Dendritic cell treated with granulocyte-macrophage colony-stimulating factor and Interleukin-4, amounts not matched to agents 40 ng/mL and 50 ng/mL, for 4 days (primary cell): ENCODE measurements around the gene COA8.

Source experiments
- H3K27ac Mint-ChIP-seq: one replicate; pipeline ENCODE4 v1.8.0; 2022; ENCODE audit warnings: mild to moderate bottlenecking, mixed read lengths
- H3K27me3 Mint-ChIP-seq: one replicate; pipeline ENCODE4 v1.8.0; 2022; ENCODE audit warnings: mild to moderate bottlenecking, mixed read lengths
- H3K36me3 Mint-ChIP-seq: one replicate; pipeline ENCODE4 v1.8.0; 2022; ENCODE audit warnings: low read depth, mixed read lengths
- H3K4me1 Mint-ChIP-seq: one replicate; pipeline ENCODE4 v1.8.0; 2022; ENCODE audit warnings: low read depth, mixed read lengths
- H3K4me3 Mint-ChIP-seq: one replicate; pipeline ENCODE4 v1.8.0; 2022; ENCODE audit warnings: mild to moderate bottlenecking, moderate library complexity, mixed read lengths
- H3K9me3 Mint-ChIP-seq: one replicate; pipeline ENCODE4 v1.8.0; 2022; ENCODE audit warnings: mixed read lengths
- intact Hi-C: fragments of 100-400 bp; cut with micrococcal nuclease; formaldehyde crosslinking; loops from one replicate; pipeline ENCODE4 v1.15.0; 2022

The COA8 gene

GRCh38 chr14:103611215-103611614, 48.5 kb downstream of the COA8 start:
- Mint-ChIP-seq H3K27ac (no peak overlapping the region), H3K9me3 (peaks cover 17% of the 10 kb centered on the region), H3K36me3 (peaks cover 14% of the 10 kb centered on the region), H3K4me3 (no peak overlapping the region), H3K4me1 (peaks cover 28% of the 10 kb centered on the region), H3K27me3 (peaks cover 28% of the 10 kb centered on the region)
- intact Hi-C loops = no loop called here

DNA sequence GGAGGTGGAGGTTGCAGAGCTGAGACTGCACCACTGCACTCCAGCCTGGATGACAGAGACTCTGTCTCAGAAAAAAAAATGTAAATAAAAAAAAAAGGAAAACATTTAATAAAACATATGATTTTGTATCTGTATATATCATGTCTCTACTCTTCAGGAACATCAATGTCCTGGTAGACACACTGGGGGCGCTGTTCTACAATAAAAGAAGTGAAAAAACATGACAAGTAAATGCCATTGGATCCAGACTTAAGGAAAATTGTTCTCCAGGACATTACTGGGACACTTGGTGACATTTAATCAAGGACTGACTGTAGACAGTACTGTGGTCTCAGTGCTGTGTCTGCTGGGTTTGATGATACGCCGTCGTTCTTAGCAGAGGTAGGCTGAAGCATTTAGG, 50.8 kb downstream of the COA8 start:
- Mint-ChIP-seq H3K4me1 (peaks cover 5% of the 10 kb centered on the region), H3K27ac (no peak overlapping the region), H3K9me3 (peaks cover 17% of the 10 kb centered on the region), H3K36me3 (peaks cover 14% of the 10 kb centered on the region), H3K27me3 (peaks cover 17% of the 10 kb centered on the region), H3K4me3 (no peak overlapping the region)
- intact Hi-C loops = no loop called here

DNA sequence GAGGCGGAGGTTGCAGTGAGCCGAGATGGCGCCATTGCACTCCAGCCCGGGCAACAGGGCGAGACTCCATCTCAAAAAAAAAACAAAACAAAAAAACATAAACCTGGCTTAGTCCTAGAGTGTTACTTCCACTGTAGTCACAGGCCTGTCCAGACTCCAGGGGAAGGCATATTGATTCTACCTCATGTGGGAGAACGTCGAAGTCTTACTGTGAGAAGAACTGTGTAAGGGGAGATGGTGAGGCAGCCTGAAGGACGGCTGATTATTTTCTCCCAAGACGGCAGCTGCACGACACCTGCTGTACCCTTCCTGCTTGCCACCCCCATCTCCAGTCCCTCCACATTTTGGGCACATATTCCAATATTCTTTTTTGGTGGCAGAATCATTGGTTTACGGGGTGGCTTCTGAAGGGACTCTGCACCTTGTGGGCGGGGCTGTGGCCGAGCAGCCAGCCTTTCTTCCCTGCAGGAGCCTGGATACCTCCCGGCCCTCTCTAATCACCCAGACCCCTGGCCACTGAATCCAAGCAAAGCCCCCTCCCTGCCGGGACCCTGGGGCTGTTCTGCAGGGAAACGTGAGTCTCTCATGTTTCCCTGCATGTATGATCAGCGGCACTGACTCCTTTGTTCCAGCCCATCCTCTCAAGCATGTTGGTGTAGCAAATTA, 54.0 kb downstream of the COA8 start:
- Mint-ChIP-seq H3K36me3 (no peaks in the 10 kb centered on the region), H3K9me3 (peaks cover 2% of the 10 kb centered on the region), H3K4me1 (no peaks in the 10 kb centered on the region), H3K4me3 (no peak overlapping the region), H3K27me3 (peaks cover 9% of the 10 kb centered on the region), H3K27ac (no peak overlapping the region)
- intact Hi-C loops = no loop called here

DNA sequence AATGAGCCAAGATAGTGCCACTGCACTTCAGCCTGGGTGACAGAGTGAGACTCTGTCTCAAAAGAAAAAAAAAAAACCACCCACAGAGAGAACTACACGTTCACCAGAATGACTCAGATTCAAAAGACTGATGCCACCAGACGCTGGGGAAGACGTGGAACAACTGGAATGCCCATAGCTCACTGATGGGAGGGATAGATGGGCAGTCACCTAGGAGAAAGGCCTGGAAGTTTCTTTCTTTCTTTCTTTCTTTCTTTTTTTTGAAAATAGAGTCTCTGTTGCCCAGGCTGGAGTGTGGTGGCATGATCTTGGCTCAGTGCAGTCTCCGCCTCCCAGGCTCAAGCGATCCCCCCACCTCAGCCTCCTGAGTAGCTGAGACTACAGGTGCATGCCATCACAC, 56.3 kb downstream of the COA8 start:
- H3K27me3 Mint-ChIP-seq = peaks cover 21% of the 10 kb centered on the region
- intact Hi-C loops = no loop called here
- peaks cover 5% of the 10 kb centered on the region for H3K4me1 Mint-ChIP-seq
- no peak overlapping the region for H3K27ac Mint-ChIP-seq
- no peaks in the 10 kb centered on the region for H3K9me3 Mint-ChIP-seq
- no peaks in the 10 kb centered on the region for H3K36me3 Mint-ChIP-seq
- H3K4me3 Mint-ChIP-seq = no peak overlapping the region

GRCh38 chr14:103621860-103622259, 59.1 kb downstream of the COA8 start:
- Mint-ChIP-seq H3K27me3 (peaks cover 29% of the 10 kb centered on the region), H3K9me3 (no peaks in the 10 kb centered on the region), H3K36me3 (no peaks in the 10 kb centered on the region), H3K27ac (no peak overlapping the region), H3K4me3 (no peak overlapping the region), H3K4me1 (peaks cover 23% of the 10 kb centered on the region)
- intact Hi-C loops = no loop called here

- H3K4me1 Mint-ChIP-seq = peaks cover 37% of the 10 kb centered on the region
- H3K27ac Mint-ChIP-seq = no peak overlapping the region
- H3K9me3 Mint-ChIP-seq = no peaks in the 10 kb centered on the region
- intact Hi-C loops = no loop called here
- H3K27me3 Mint-ChIP-seq = peaks cover 28% of the 10 kb centered on the region
- peaks cover 2% of the 10 kb centered on the region for H3K36me3 Mint-ChIP-seq
- H3K4me3 Mint-ChIP-seq = no peak overlapping the region
These were observed 60.5 kb downstream of the COA8 start for GRCh38 chr14:103623308-103623707.

- Mint-ChIP-seq H3K36me3 (peaks cover 9% of the 10 kb centered on the region), H3K9me3 (no peaks in the 10 kb centered on the region), H3K27ac (no peak overlapping the region), H3K4me3 (no peak overlapping the region), H3K27me3 (peaks cover 28% of the 10 kb centered on the region), H3K4me1 (peaks cover 39% of the 10 kb centered on the region)
- intact Hi-C loops = no loop called here
These were observed 61.2 kb downstream of the COA8 start for GRCh38 chr14:103623883-103624482.

DNA sequence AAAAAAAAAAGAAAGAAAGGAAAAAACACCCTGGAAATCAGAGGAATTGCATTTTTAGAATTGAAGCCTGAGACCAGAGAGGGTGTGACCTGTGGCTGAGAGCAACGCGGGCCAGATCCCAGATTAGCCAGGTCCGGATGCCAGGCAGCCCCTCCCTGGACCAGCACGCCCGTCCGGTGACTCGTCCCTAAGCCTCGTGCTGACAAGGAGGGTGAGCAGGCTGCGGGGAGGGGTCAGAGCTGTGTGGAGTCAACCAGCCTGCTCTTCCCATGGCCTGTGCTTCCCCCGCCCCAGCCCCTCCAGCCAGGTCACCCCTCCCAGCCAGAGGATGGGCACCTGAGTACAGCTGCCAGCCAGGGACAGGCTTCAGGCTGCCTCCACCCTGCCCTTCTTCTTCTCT, 62.1 kb downstream of the COA8 start:
- Mint-ChIP-seq H3K4me1 (peaks cover 39% of the 10 kb centered on the region), H3K9me3 (no peaks in the 10 kb centered on the region), H3K4me3 (peak overlapping the region; percentile 7), H3K36me3 (peaks cover 16% of the 10 kb centered on the region), H3K27ac (peak overlapping the region; percentile 48), H3K27me3 (peaks cover 28% of the 10 kb centered on the region)
- intact Hi-C loops = no loop called here

DNA sequence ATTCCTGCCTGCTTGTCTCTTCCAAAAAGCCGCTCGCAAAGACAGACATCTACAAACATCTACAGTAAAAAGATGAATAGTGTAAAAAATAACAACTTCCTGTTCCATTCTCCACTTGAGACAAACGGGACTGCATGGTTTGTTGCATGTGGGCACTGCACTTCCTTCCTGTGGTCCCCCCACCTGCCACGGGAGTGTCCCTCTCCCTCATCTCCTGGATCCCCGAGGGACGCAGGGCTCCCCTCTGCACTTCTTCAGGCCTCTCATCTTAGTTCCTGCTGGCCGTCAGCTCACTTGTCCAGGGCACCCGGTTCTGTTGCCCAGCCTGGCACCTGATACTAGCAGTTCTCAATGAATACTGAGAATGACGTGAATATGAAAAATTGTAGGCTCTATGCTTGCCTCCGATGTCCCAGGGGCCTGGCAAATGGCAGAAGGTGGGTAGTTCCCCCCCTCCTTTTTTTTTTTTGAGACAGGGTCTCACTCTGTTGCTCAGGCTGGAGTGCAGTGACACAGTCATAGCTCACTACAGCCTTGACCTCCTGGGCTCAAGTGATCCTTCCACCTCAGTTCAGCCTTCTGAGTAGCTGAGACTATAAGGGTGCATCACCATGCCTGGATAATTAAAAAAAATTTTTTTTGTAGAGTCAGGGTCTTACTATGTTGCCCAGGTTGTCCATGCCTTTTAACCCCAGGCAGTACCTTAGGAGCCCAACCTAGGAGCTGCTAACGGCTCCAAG, 62.8 kb downstream of the COA8 start:
- intact Hi-C loops = no loop called here
- peaks cover 19% of the 10 kb centered on the region for H3K36me3 Mint-ChIP-seq
- H3K4me1 Mint-ChIP-seq = peaks cover 40% of the 10 kb centered on the region

GRCh38 chr14:103626146-103626850, 63.5 kb downstream of the COA8 start:
- peaks cover 25% of the 10 kb centered on the region for H3K36me3 Mint-ChIP-seq
- H3K9me3 Mint-ChIP-seq = no peaks in the 10 kb centered on the region
- intact Hi-C loops = no loop called here
- H3K27ac Mint-ChIP-seq = peak overlapping the region; percentile 48
- peaks cover 23% of the 10 kb centered on the region for H3K27me3 Mint-ChIP-seq
- H3K4me3 Mint-ChIP-seq = no peak overlapping the region
- H3K4me1 Mint-ChIP-seq = peaks cover 45% of the 10 kb centered on the region

More for the DNA sequence above, 62.8 kb downstream of the COA8 start:
- H3K4me3 Mint-ChIP-seq = peak overlapping the region; percentile 7
- H3K27me3 Mint-ChIP-seq = peaks cover 28% of the 10 kb centered on the region
- H3K9me3 Mint-ChIP-seq = no peaks in the 10 kb centered on the region
- H3K27ac Mint-ChIP-seq = peak overlapping the region; percentile 48

- Mint-ChIP-seq H3K27ac (peak overlapping the region; percentile 100), H3K9me3 (no peaks in the 10 kb centered on the region), H3K27me3 (peaks cover 18% of the 10 kb centered on the region), H3K36me3 (peaks cover 34% of the 10 kb centered on the region), H3K4me1 (peaks cover 54% of the 10 kb centered on the region), H3K4me3 (no peak overlapping the region)
- intact Hi-C loops = no loop called here
These were observed 64.6 kb downstream of the COA8 start for GRCh38 chr14:103627073-103628025.

DNA sequence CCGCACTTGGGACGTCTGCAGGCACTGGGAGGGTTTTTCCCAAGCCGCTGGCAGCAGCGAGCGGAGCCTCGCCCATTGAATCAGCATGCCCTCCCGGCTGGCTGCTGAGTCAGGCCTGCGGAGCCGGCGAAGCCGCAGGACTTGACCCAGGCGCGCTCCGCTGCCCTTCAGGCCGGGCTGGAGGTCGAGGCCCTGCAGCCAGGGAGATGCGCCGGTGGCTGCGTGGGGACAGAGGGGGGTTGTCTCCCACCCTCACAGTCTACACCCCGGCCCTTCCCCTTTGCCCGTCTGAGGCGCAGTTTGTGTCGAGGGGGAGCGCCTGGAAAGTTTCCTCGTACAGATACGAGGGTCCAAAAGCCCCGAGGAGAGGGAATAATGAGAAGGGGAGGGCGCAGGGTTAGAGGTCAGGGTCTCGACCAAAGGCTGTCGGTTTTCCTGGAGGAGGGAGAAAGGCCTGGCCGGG, 65.5 kb downstream of the COA8 start:
- H3K27ac Mint-ChIP-seq = peak overlapping the region; percentile 100
- peak overlapping the region; percentile 83 for H3K4me3 Mint-ChIP-seq
- peaks cover 44% of the 10 kb centered on the region for H3K36me3 Mint-ChIP-seq
- H3K9me3 Mint-ChIP-seq = no peaks in the 10 kb centered on the region
- peaks cover 63% of the 10 kb centered on the region for H3K4me1 Mint-ChIP-seq
- peaks cover 14% of the 10 kb centered on the region for H3K27me3 Mint-ChIP-seq
- intact Hi-C loops = no loop called here
